ENCODE data around the gene GMDS. TPM values are rescaled to one million over a fixed set of nuclear protein-coding genes. Genes with fewer than 3 reads are reported as not detected.

The GMDS gene
- total and polyA plus RNA-seq, 2 of the 8 experiments (the other 6 are each of a cell fraction or from before 2014, with no cell fraction given) = 16.8 to 50.0 TPM

- no peak overlapping the region for H3K4me3 ChIP-seq (ENCODE audit: extremely low read depth in 1 of 4, insufficient read depth in 2 of 4, low read depth in 3 of 4, low read length in 4 of 4)
- H3K27ac ChIP-seq (ENCODE audit: low read depth, low read length) = no peak overlapping the region
- H3K23me2 ChIP-seq (ENCODE audit: low read depth, low read length) = no peaks in the 10 kb centered on the region
- H3K79me1 ChIP-seq (ENCODE audit: low read depth, low read length) = no peaks in the 10 kb centered on the region; the same call in 1 of the 2 replicates
- H3K18ac ChIP-seq (ENCODE audit: extremely low read depth, low read length) = no peak overlapping the region
- H3K9me3 ChIP-seq (ENCODE audit: insufficient read depth in 2 of 2, low read depth in 1 of 2, low read length in 1 of 2) = no peaks in the 10 kb centered on the region
- H2AFZ ChIP-seq (ENCODE audit: low read length) = no peak overlapping the region
- no peaks in the 10 kb centered on the region for H3K79me2 ChIP-seq (ENCODE audit: control insufficient read depth in 1 of 2, insufficient read depth in 2 of 2, low read length in 2 of 2)
- no peaks in the 10 kb centered on the region for H3K36me3 ChIP-seq (ENCODE audit: control insufficient read depth in 2 of 4, insufficient read depth in 4 of 4, low read length in 3 of 4)
- ChIA-PET CTCF (ENCODE audit: partially characterized antibody) (interaction anchor here (0.7 kb wide), 1 partner anchor 8 kb away, joined by 3 read pairs; no protein-coding TSS in a partner anchor), POLR2A (ENCODE audit: partially characterized antibody) (interaction anchor here (0.6 kb wide), 1 partner anchor 300 kb away, joined by 3 read pairs; no protein-coding TSS in a partner anchor)
- no peak overlapping the region for H3K23ac ChIP-seq (ENCODE audit: insufficient read length)
- DNase-seq (ENCODE audit: low read depth in 1 of 2, low spot score in 2 of 2) (no peak), FAIRE-seq (no peak)
- no peak overlapping the region for H4K8ac ChIP-seq (ENCODE audit: extremely low read depth, insufficient read depth, low read length)
- no peak overlapping the region for H2BK15ac ChIP-seq (ENCODE audit: low read length)
- peaks cover 2 to 3% (median 3%) of the 10 kb centered on the region in 4 experiments; a peak in 5 of 7 replicates for H3K4me1 ChIP-seq (replicated peaks in 1 of 4; ENCODE audit: control insufficient read depth in 3 of 4, insufficient read depth in 4 of 4, low read length in 3 of 4)
- H3K4me2 ChIP-seq (ENCODE audit: insufficient read depth in 1 of 2, low read depth in 2 of 2, low read length in 2 of 2) = no peak overlapping the region
- H2BK20ac ChIP-seq (ENCODE audit: low read length) = no peak overlapping the region
- H4K20me1 ChIP-seq (replicated peaks in 1 of 2; ENCODE audit: control insufficient read depth in 1 of 2, insufficient read depth in 2 of 2, low read length in 2 of 2) = no peaks in the 10 kb centered on the region
- H3K56ac ChIP-seq (replicated peaks; ENCODE audit: insufficient read length, low read depth, low read length) = no peak overlapping the region
- H3K27me3 ChIP-seq (replicated peaks in 1 of 4; ENCODE audit: control insufficient read depth in 3 of 4, extremely low read depth in 1 of 4, insufficient read depth in 3 of 4, low read length in 3 of 4) = no peaks in the 10 kb centered on the region
- 90% methylated on average over 3 of the region's 3 CpGs; no CpG with 5 or more reads in 1 of the 2 experiments for WGBS, 2 experiments (ENCODE audit: extremely low coverage in 1 of 2, insufficient coverage in 1 of 2, insufficient read length in 1 of 2, insufficient replicate concordance in 2 of 2, low coverage in 1 of 2, low lambda C conversion rate in 2 of 2, missing lambda C conversion rate in 1 of 2)
- no peak overlapping the region for H3K4ac ChIP-seq (replicated peaks; ENCODE audit: insufficient read length, low read depth, low read length)
- no peak overlapping the region for H2BK12ac ChIP-seq (ENCODE audit: low read depth, low read length)
- H2BK120ac ChIP-seq (replicated peaks; ENCODE audit: low read depth, low read length) = no peak overlapping the region
- no peak overlapping the region for H2AK5ac ChIP-seq (ENCODE audit: low read depth, low read length)
- no peak overlapping the region for H4K91ac ChIP-seq (replicated peaks; ENCODE audit: insufficient read length, low read length)
- H2BK5ac ChIP-seq (ENCODE audit: low read depth, low read length) = no peak overlapping the region
- TF ChIP-seq CBX5 (IDR thresholded peaks at IDR 0.05; ENCODE audit: low read depth, low read length) (no peak), MAFK (IDR thresholded peaks at IDR 0.05; ENCODE audit: low read depth, low read length) (0 out of 2 replicates have a peak, but pooled peaks have one; percentile 23), CTCF (IDR thresholded peaks at IDR 0.05; ENCODE audit: control extremely low read depth in 1 of 3, insufficient read depth in 1 of 3, low read depth in 1 of 3, low read length in 3 of 3) (no peak)
- no peak overlapping the region for H3K9ac ChIP-seq (replicated peaks in 1 of 4; ENCODE audit: extremely low read depth in 1 of 4, low read depth in 3 of 4, low read length in 3 of 4)
- no peak overlapping the region for H3K14ac ChIP-seq (ENCODE audit: insufficient read length)
- H4K5ac ChIP-seq (ENCODE audit: insufficient read length, low read depth, low read length) = no peak overlapping the region
Observed at GRCh38 chr6:1913577-1913976, 331.8 kb downstream of the GMDS start.
